Right lobe of liver (tissue), 6 donors: ENCODE data around the gene DDI2. TPM values are rescaled to one million over a fixed set of nuclear protein-coding genes. Genes with fewer than 3 reads are reported as not detected.

Experiments
- ATAC-seq, 4 donors: fragments of 200-7000 bp; cut with Tn5 transposase; one replicate each; pipeline ENCODE4 v1.9.1; 2020; ENCODE audit warnings: mild to moderate bottlenecking in 4 of 4, moderate library complexity in 4 of 4
- DNase-seq, 3 donors: peaks; one replicate each; pipeline ENCODE4 v3.0.0-alpha.2; 2020
- H3K27ac ChIP-seq, 3 donors: fragments of 200-600 bp; one replicate each; pipeline ENCODE4 v1.8.0; 2022
- H3K27me3 ChIP-seq, 2 donors: fragments of 200-600 bp; one replicate each; pipeline ENCODE4 v1.8.0; 2022
- H3K36me3 ChIP-seq, 4 donors: fragments of 200-600 bp; sonication (generic) in 1 of 4; one replicate each; pipeline versions ENCODE4 v1.5.1 to v1.8.0; 2017 to 2022; ENCODE audit warnings: control low read depth in 1 of 4
- H3K4me1 ChIP-seq, 4 donors: fragments of 200-600 bp; sonication (generic) in 1 of 4; one replicate each; pipeline versions ENCODE4 v1.5.1 to v1.8.0; 2017 to 2022; ENCODE audit warnings: control low read depth in 1 of 4
- H3K4me3 ChIP-seq, 3 donors: fragments of 200-600 bp; one replicate each; pipeline ENCODE4 v1.8.0; 2022
- H3K9me3 ChIP-seq, 4 donors: fragments of 200-600 bp; sonication (generic) in 1 of 4; one replicate each; pipeline versions ENCODE4 v1.5.1 to v1.8.0; 2017 to 2022; ENCODE audit warnings: control low read depth in 1 of 4
- CTCF ChIP-seq, 4 donors: fragments of 200-600 bp in 3 of 4; fragments of 450-650 bp in 1 of 4; IDR thresholded peaks; one replicate each; pipeline versions ENCODE4 v1.5.1 to v1.8.0; 2016 to 2022; ENCODE audit warnings: antibody characterized with exemption in 4 of 4, mild to moderate bottlenecking in 2 of 4
- POLR2A ChIP-seq: fragments of 450-650 bp; IDR thresholded peaks from one replicate; pipeline ENCODE4 v1.6.1; 2017; ENCODE audit warnings: antibody characterized with exemption, mild to moderate bottlenecking
- WGBS: methylation state at CpG from one replicate; pipeline ENCODE4 v1.1.6; 2018; ENCODE audit warnings: low coverage, low lambda C conversion rate; ENCODE audit not compliant: insufficient coverage; ENCODE audit errors: missing lambda C conversion rate; 5-methylcytosine and 5-hydroxymethylcytosine counted together
- intact Hi-C, 2 donors: fragments of 100-400 bp; cut with DNase I; formaldehyde crosslinking; loops; one replicate each; pipeline versions ENCODE4 v1.11.2 to v1.14.1; 2022
- total RNA-seq, 6 experiments: library from RNA; depleted of rRNA in 2 of 6; stranded (reverse); fragments of >200 nt in 2 of 6; fragmentation: NEBNext Ultra II Directional in 3 of 6; extraction: Animal tissue kit (Norgen Biotek cat#: 25700) in 3 of 6; gene quantifications; one replicate each; pipeline versions ENCODE4 v1.1.0 to v1.2.4, GENCODE V29; 2016 to 2023
- donor health status: DM: no; HTN: yes; CAD: no.
- donor health status: DM: no; HTN: no; CAD: no.
- donor health status: DM: no; HTN: no; CAD: no.
- donor health status: DM: no; HTN: yes; CAD: no.
- donor health status: DM: no; HTN: yes; CAD: no.

The DDI2 gene
- total RNA-seq, 6 experiments from 2014 or later: 24.9 to 70.0 (median 42.9) TPM

- Histone ChIP-seq H3K4me3 (no peak overlapping the region), H3K36me3 (no peaks in the 10 kb centered on the region), H3K27ac (no peak overlapping the region), H3K4me1 (no peaks in the 10 kb centered on the region), H3K27me3 (no peaks in the 10 kb centered on the region), H3K9me3 (no peaks in the 10 kb centered on the region)
- no peak for DNase-seq
- intact Hi-C loops: no loop called here
- TF ChIP-seq CTCF (IDR thresholded peaks at IDR 0.05): no peak
- TF ChIP-seq POLR2A: no peak
- no peak for ATAC-seq
- 100% methylated on average over 4 of the region's 4 CpGs for WGBS
Measured at GRCh38 chr1:15709226-15709625, 92.0 kb downstream of the DDI2 start.

DNA sequence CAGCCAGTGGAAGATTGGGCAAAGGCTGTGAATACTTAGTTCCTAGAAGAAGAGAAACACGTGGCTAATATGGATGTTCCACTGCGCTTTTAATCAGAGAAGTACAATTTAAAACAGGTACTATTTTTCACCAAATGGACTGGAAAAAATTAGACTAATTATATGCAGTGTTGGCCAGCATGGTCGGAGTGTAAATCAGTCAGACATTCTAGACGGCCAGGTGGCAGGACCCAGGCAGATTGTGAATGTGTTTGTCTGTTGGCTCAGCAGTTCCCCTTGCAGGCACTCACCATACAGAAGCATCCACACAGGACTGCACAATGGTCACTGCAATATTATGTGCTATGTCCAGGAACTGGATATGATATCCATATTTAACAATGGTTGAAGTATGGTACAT lies 94.9 kb downstream of the DDI2 start:
- Histone ChIP-seq H3K4me3 (no peak overlapping the region), H3K36me3 (peaks cover 0 to 10% (median under 1%) of the 10 kb centered on the region in 4 donors), H3K9me3 (no peaks in the 10 kb centered on the region), H3K27me3 (no peaks in the 10 kb centered on the region), H3K4me1 (peaks cover 0 to 2% (median 0%) of the 10 kb centered on the region in 4 donors), H3K27ac (no peak overlapping the region)
- DNase-seq (no peak), ATAC-seq (no peak)
- TF ChIP-seq POLR2A (no peak), CTCF (IDR thresholded peaks at IDR 0.05) (no peak)
- intact Hi-C loops: no loop called here
- 81% methylated on average over 4 of the region's 4 CpGs for WGBS

DNA sequence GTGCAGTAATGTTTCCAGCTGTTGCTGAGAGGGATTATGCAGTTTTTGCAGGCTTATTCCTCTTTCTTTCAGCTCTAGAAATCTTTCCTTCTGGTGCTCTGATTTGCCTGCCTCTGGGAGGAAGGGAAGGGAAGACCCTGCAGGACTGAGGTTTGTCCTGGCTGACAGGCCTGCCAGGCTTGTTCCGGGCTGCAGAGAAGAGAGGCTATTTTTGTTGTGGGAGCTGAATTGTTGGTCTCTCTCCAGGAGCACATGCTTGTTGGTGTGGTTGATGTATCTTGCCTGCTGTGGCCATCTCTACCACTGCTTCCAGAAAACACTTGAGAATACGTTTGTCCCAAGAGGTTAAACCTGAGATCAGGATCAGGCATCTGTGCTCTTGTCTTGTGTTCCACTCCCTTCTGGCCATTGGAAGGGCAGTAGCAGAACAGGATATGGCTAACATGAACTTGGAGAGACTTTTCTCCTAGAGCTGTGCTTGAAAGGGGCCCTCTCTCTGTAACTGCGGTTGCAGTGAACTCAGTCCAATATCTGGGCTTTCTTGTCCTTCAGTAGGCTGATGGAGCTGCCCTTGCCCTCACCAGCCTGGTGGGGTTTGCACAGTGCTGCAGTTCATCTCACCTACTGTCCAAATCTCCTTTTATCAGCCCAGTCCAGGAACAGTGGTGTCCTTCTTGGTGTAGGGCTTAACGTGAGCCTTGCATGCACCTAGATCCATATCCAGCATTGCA lies 97.3 kb downstream of the DDI2 start:
- Histone ChIP-seq H3K36me3 (peaks cover 0 to 11% (median under 1%) of the 10 kb centered on the region in 4 donors), H3K27ac (no peak overlapping the region), H3K27me3 (no peaks in the 10 kb centered on the region), H3K4me3 (no peak overlapping the region), H3K9me3 (no peaks in the 10 kb centered on the region), H3K4me1 (peaks cover 0 to 21% (median 11%) of the 10 kb centered on the region in 4 donors)
- intact Hi-C loops: no loop called here
- no peak for TF ChIP-seq CTCF (IDR thresholded peaks at IDR 0.05)
- TF ChIP-seq POLR2A: no peak
- WGBS: 73% methylated on average over 3 of the region's 4 CpGs
- no peak for ATAC-seq
- no peak for DNase-seq

- Histone ChIP-seq H3K27me3 (no peaks in the 10 kb centered on the region), H3K4me3 (no peak overlapping the region), H3K36me3 (peaks cover 0 to 31% (median under 1%) of the 10 kb centered on the region in 4 donors), H3K27ac (peak overlapping the region in 2 of 3 donors; percentile 44 to 54), H3K4me1 (peaks cover 0 to 21% (median 11%) of the 10 kb centered on the region in 4 donors), H3K9me3 (no peaks in the 10 kb centered on the region)
- DNase-seq: no peak
- WGBS: 87% methylated on average over 7 of the region's 11 CpGs
- peak; percentile 4 to 13 (median 8) for ATAC-seq
- intact Hi-C loops: no loop called here
- TF ChIP-seq CTCF (IDR thresholded peaks at IDR 0.05) (no peak), POLR2A (no peak)
Measured at GRCh38 chr1:15717418-15718125, 100.3 kb downstream of the DDI2 start.
